Measurements from ENCODE around the gene SHTN1. TPM values are rescaled to one million over a fixed set of nuclear protein-coding genes. Genes with fewer than 3 reads are reported as not detected.

SHTN1 gene
- total RNA-seq, 2 donors from 2014 or later: 13.9 to 18.2 TPM

DNA sequence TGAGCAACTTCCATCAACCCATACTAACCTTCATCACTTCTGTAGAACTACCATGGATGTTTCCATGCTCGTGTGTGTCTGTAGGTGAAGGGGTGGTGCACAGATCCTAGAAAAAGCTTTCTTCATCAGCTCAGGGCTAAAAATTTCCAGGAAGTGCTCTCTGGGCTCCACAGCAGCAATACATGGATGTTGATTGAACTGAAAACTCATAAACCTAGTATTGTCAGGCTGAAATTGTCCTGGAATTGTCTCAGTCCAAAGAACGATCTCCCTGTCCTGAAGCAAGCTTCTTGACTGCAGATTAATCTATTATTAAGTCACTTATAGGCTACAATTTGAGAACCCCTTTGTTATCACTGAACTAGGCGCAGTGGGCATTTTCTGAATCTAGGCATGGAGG lies 115.9 kb downstream of the SHTN1 start:
- no peak for DNase-seq (ENCODE audit: low spot score)
- TF ChIP-seq, protein P1, sequence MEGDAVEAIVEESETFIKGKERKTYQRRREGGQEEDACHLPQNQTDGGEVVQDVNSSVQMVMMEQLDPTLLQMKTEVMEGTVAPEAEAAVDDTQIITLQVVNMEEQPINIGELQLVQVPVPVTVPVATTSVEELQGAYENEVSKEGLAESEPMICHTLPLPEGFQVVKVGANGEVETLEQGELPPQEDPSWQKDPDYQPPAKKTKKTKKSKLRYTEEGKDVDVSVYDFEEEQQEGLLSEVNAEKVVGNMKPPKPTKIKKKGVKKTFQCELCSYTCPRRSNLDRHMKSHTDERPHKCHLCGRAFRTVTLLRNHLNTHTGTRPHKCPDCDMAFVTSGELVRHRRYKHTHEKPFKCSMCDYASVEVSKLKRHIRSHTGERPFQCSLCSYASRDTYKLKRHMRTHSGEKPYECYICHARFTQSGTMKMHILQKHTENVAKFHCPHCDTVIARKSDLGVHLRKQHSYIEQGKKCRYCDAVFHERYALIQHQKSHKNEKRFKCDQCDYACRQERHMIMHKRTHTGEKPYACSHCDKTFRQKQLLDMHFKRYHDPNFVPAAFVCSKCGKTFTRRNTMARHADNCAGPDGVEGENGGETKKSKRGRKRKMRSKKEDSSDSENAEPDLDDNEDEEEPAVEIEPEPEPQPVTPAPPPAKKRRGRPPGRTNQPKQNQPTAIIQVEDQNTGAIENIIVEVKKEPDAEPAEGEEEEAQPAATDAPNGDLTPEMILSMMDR (IDR thresholded peaks at IDR 0.05): no peak
- Histone ChIP-seq H3K4me3 (no peak overlapping the region), H3K36me3 (no peaks in the 10 kb centered on the region), H3K9me3 (no peaks in the 10 kb centered on the region), H3K4me1 (ENCODE audit: control insufficient read depth in 1 of 2, low read depth in 2 of 2) (peaks cover 0 to 12% of the 10 kb centered on the region in 2 donors), H3K27ac (no peak overlapping the region), H3K27me3 (replicated peaks; ENCODE audit: insufficient read depth) (no peaks in the 10 kb centered on the region)
- no peak for ATAC-seq (ENCODE audit: insufficient number of reproducible peaks, low FRiP score, low read depth)

- H3K9me3 ChIP-seq: no peaks in the 10 kb centered on the region
- no peak overlapping the region for H3K27ac ChIP-seq
- H3K27me3 ChIP-seq (replicated peaks; ENCODE audit: insufficient read depth): no peaks in the 10 kb centered on the region
- DNase-seq (ENCODE audit: low spot score) (peak; percentile 17), ATAC-seq (ENCODE audit: insufficient number of reproducible peaks, low FRiP score, low read depth) (peak; percentile 86)
- H3K4me1 ChIP-seq (ENCODE audit: control insufficient read depth in 1 of 2, low read depth in 2 of 2): peaks cover 0 to 12% of the 10 kb centered on the region in 2 donors
- TF ChIP-seq, protein P1 (IDR thresholded peaks at IDR 0.05): no peak
- H3K36me3 ChIP-seq: no peaks in the 10 kb centered on the region
- peak overlapping the region; percentile 15 for H3K4me3 ChIP-seq
Measured at GRCh38 chr10:116888380-116889055, 116.5 kb downstream of the SHTN1 start.

DNA sequence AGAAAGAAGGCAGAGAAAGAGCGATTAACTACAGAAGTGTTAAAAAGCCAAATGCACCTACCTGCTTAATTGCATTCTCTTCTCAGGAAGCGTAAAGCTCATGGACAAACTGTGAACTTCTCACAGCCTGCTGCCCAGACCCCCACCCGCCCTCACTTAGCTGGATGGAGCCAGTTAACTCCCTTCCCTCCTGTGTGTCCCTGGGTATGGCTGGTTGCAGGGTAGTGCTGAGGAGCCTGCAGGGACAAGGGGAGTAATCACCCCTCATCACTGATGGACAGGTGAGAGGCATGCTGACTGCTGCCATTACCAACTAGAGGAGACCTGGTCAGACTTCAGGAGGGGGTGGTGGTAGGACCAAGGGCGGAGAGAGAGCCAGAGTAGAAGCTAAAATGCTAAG lies 118.2 kb downstream of the SHTN1 start:
- ATAC-seq (ENCODE audit: insufficient number of reproducible peaks, low FRiP score, low read depth) (no peak), DNase-seq (ENCODE audit: low spot score) (no peak)
- Histone ChIP-seq H3K36me3 (no peaks in the 10 kb centered on the region), H3K4me3 (no peak overlapping the region), H3K27ac (no peak overlapping the region), H3K27me3 (replicated peaks; ENCODE audit: insufficient read depth) (no peaks in the 10 kb centered on the region), H3K9me3 (no peaks in the 10 kb centered on the region), H3K4me1 (ENCODE audit: control insufficient read depth in 1 of 2, low read depth in 2 of 2) (peaks cover 0 to 7% of the 10 kb centered on the region in 2 donors)
- TF ChIP-seq, protein P1 (IDR thresholded peaks at IDR 0.05): no peak

GRCh38 chr10:116882639-116883038 lies 122.3 kb downstream of the SHTN1 start:
- H3K4me1 ChIP-seq (ENCODE audit: control insufficient read depth in 1 of 2, low read depth in 2 of 2): no peaks in the 10 kb centered on the region
- DNase-seq (ENCODE audit: low spot score) (no peak), ATAC-seq (ENCODE audit: insufficient number of reproducible peaks, low FRiP score, low read depth) (no peak)
- no peak overlapping the region for H3K27ac ChIP-seq
- TF ChIP-seq, protein P1 (IDR thresholded peaks at IDR 0.05): no peak
- H3K9me3 ChIP-seq: no peaks in the 10 kb centered on the region
- H3K27me3 ChIP-seq (replicated peaks; ENCODE audit: insufficient read depth): no peaks in the 10 kb centered on the region
- no peaks in the 10 kb centered on the region for H3K36me3 ChIP-seq
- no peak overlapping the region for H3K4me3 ChIP-seq

DNA sequence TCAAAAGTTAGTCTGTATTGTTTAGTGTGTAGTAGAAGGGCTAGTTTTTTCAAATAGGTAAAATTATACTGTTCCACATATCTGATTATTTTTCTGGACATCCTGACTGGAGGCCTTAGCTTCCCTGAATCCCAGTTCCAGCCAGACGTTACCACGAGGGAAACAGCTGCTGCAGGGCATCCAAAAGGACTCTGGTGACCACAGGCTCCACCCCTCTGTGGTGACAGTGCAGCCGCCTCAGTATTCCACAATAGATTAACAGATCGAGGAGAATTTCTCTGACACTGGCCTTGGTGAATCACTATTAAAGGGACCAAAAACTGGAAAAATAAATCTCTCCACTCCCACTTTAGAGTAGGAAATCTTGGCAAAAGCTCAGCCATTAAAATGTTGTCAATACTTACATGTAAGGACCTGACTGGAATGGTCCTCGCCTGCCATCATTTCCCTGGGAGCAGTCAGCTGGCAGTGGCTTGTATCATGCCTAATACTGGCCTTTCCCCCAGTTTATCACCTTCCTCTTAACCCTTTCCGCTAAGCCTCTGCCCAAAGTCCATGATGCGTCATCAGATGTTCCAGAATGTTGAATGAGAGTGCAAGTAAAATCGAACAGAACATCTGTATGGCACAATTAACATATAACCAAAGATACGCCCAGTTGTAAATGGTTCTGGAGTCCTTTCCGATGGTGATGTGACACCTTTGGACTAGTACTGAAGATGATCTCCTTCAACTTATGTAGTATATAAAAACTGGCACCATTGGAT lies 124.1 kb downstream of the SHTN1 start:
- no peaks in the 10 kb centered on the region for H3K36me3 ChIP-seq
- H3K27ac ChIP-seq: no peak overlapping the region
- no peaks in the 10 kb centered on the region for H3K27me3 ChIP-seq (replicated peaks; ENCODE audit: insufficient read depth)
- no peak overlapping the region for H3K4me3 ChIP-seq
- H3K4me1 ChIP-seq (ENCODE audit: control insufficient read depth in 1 of 2, low read depth in 2 of 2): no peaks in the 10 kb centered on the region
- no peak for DNase-seq (ENCODE audit: low spot score)
- no peaks in the 10 kb centered on the region for H3K9me3 ChIP-seq
- TF ChIP-seq, protein P1 (IDR thresholded peaks at IDR 0.05): no peak
- no peak for ATAC-seq (ENCODE audit: insufficient number of reproducible peaks, low FRiP score, low read depth)
